ENCODE data around the gene CCT4.
A peak's percentile ranks its signal among the peaks of the same experiment; 100 is the strongest.
"Not testable (repeated sequence)": the region's sequence is repeated elsewhere in the genome, so short reads cannot be mapped to it uniquely, and the experiment has no call there.

CCT4 gene

DNA sequence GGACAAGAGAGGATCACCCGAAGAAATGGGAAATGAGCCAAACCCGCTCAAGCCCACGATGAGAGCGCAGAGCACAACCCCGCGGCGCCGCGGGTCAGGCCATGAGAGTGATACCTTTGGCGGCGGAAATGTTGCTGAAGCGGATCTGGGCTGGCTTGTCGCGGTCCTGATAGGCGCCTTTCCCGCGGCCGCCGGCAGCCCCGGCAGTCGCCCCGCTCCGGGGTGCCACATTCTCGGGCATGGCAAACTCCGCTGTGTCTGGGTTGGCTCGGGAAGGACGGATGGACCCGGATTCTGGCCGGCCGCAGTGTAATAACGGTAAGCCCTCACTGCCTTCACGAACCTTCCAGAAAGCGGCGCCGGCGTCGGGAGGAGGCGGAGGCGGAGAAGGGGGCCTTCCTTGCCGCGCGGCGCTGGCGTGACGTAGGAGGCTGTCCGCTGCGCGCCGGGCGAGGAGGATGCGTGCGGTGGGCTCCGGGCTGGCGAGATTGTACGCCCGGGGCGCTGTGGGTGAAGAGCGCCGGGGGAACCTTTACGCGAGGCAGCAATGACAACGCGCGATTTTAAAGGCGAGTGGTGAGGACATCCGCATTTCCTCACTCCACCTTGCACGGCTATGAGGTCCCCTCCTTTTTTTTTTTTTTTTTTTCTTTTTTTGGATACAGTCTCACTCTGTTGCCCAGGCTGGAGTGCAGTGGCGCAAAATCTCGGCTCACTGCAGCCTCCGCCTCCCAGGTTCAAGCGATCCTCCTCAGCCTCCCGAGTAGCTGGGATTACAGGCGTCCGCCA, at the start of gene CCT4:
Gene CCT4 (minus strand): TSS at position 390 of the 789 bp plus-strand sequence. CDS start 149 bp downstream, at position 241.
- Mint-ChIP-seq H3K4me3 (peak within 1 kb of the TSS; percentile 98), H3K27ac (peak within 1 kb of the TSS; percentile 99), H3K9me3 (no peaks in the 10 kb centered on the region), H3K4me1 (peaks cover 20% of the 10 kb centered on the region), H3K36me3 (peaks cover 13% of the 10 kb centered on the region), H3K27me3 (no peaks in the 10 kb centered on the region)
- ATAC-seq: peak; percentile 89

GRCh38 chr2:61937886-61938285, 49.4 kb upstream of the CCT4 start:
- Mint-ChIP-seq H3K9me3 (no peaks in the 10 kb centered on the region), H3K27me3 (no peaks in the 10 kb centered on the region), H3K4me3 (no peak overlapping the region), H3K36me3 (peaks cover 18% of the 10 kb centered on the region), H3K27ac (no peak overlapping the region), H3K4me1 (no peaks in the 10 kb centered on the region)
- ATAC-seq: no peak

DNA sequence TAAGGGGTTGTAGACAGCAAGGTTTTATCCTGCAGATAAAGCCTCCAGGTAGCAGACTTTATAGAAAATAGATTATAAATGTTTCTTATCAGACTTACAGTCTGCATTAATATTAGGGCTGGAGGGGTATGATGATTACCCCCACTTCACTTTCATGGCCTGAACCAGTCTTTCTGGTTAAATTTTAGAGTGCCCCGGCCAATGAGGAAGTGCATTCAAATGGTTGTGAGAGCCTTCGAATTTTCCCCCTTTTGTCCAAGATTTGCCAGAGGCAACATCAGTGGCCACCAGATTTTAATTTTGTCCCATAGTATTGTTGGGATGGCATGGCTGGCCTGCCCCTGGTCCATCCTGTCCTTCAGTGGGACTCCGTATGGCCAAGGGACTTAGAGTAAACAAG, 48.6 kb upstream of the CCT4 start:
- H3K36me3 Mint-ChIP-seq: peaks cover 26% of the 10 kb centered on the region
- no peaks in the 10 kb centered on the region for H3K4me1 Mint-ChIP-seq
- H3K4me3 Mint-ChIP-seq: no peak overlapping the region
- no peaks in the 10 kb centered on the region for H3K27me3 Mint-ChIP-seq
- no peak for ATAC-seq
- H3K27ac Mint-ChIP-seq: no peak overlapping the region
- H3K9me3 Mint-ChIP-seq: no peaks in the 10 kb centered on the region

GRCh38 chr2:61928826-61929461, 40.5 kb upstream of the CCT4 start:
- no peak overlapping the region for H3K27ac Mint-ChIP-seq
- peaks cover 53% of the 10 kb centered on the region for H3K36me3 Mint-ChIP-seq
- H3K27me3 Mint-ChIP-seq: no peaks in the 10 kb centered on the region
- H3K4me3 Mint-ChIP-seq: no peak overlapping the region
- H3K9me3 Mint-ChIP-seq: no peaks in the 10 kb centered on the region
- no peak for ATAC-seq
- no peaks in the 10 kb centered on the region for H3K4me1 Mint-ChIP-seq

- Mint-ChIP-seq H3K27me3 (no peaks in the 10 kb centered on the region), H3K9me3 (no peaks in the 10 kb centered on the region), H3K4me1 (no peaks in the 10 kb centered on the region), H3K4me3 (no peak overlapping the region), H3K36me3 (peaks cover 47% of the 10 kb centered on the region), H3K27ac (no peak overlapping the region)
- no peak for ATAC-seq
These were observed 38.3 kb upstream of the CCT4 start for GRCh38 chr2:61926531-61927477.

DNA sequence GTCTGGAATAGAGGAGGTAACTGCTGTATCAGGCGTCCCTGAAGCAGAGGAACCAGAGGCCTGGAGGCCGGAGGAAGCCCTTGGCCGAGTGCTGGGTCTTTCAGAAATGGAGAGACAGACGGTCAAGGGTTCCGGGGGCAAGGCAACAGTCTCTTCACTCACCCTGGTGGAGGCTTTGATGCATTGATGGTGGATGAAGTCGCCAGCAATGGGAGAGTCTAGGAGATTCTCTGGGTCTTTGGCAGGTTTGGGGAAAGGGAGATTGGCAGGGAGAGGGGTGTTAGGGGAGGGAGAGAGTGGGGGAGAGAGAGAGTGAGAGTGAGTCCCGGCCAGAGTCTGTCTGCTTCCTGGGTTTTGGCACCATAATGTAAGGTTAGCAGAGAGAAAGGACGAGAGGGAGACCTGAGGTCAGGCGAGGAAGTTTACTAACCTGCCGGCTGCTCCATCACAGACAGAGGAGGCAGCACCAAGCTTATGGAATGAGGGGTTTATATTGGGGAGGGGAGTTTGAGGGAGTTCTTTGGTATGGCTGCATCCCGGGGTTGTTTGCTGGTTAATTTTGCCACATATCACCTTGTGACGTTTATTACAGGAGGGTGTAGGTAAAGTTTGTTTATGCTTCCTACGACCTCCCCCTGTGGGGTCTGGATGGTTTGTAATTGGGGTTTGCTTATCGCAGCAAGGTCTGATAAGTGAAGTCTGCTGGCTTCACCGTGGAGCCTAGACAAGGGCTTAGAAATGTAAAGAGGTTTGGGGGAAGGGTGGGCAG, 36.6 kb upstream of the CCT4 start:
- H3K4me1 Mint-ChIP-seq: no peaks in the 10 kb centered on the region
- H3K27me3 Mint-ChIP-seq: no peaks in the 10 kb centered on the region
- H3K27ac Mint-ChIP-seq: no peak overlapping the region
- H3K36me3 Mint-ChIP-seq: peaks cover 42% of the 10 kb centered on the region
- no peaks in the 10 kb centered on the region for H3K9me3 Mint-ChIP-seq
- no peak overlapping the region for H3K4me3 Mint-ChIP-seq
- ATAC-seq: no peak

GRCh38 chr2:61922714-61923113, 34.3 kb upstream of the CCT4 start:
- Mint-ChIP-seq H3K9me3 (no peaks in the 10 kb centered on the region), H3K4me3 (no peak overlapping the region), H3K36me3 (peaks cover 31% of the 10 kb centered on the region), H3K27ac (no peak overlapping the region), H3K27me3 (no peaks in the 10 kb centered on the region), H3K4me1 (no peaks in the 10 kb centered on the region)
- no peak for ATAC-seq

DNA sequence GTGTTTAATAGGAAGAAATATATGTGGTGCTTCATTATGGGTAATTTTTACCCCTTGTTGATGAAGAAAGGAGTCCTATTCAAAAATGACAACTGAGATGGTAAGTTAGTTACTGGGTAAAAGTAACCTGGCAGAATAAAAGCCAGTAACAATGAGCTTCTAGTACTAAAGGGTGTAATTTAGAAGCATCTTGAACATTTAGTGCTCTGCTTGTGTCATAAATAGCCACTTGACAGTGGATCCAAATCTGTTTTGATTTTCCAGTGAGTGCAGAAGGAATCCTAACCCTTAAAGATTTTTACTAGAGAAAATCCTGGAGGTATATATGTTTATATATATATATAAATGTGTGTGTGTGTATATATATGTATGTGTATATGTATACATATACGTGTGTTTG, 32.1 kb upstream of the CCT4 start:
- ATAC-seq: no peak
- Mint-ChIP-seq H3K4me1 (no peaks in the 10 kb centered on the region), H3K27me3 (no peaks in the 10 kb centered on the region), H3K4me3 (no peak overlapping the region), H3K27ac (no peak overlapping the region), H3K9me3 (no peaks in the 10 kb centered on the region), H3K36me3 (peaks cover 23% of the 10 kb centered on the region)

DNA sequence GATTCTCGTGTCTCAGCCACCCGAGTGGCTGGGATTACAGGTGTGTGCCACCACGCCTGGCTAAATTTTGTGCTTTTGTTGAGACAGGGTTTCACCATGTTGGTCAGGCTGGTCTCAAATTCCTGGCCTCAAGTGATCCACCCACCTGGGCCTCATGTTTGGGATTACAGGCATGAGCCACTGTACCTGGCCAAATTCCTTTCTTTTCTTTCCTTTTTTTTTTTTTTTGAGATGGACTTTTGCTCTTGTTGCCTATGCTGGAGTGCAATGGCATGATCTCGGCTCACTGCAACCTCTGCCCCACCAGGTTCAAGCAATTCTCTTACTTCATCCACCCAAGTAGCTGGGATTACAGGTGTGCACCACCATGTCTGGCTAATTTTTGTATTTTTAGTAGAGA, 26.3 kb upstream of the CCT4 start:
- H3K36me3 Mint-ChIP-seq, H3K9me3 Mint-ChIP-seq, H3K4me3 Mint-ChIP-seq, H3K27me3 Mint-ChIP-seq, H3K27ac Mint-ChIP-seq, H3K4me1 Mint-ChIP-seq, ATAC-seq: not testable (repeated sequence)

DNA sequence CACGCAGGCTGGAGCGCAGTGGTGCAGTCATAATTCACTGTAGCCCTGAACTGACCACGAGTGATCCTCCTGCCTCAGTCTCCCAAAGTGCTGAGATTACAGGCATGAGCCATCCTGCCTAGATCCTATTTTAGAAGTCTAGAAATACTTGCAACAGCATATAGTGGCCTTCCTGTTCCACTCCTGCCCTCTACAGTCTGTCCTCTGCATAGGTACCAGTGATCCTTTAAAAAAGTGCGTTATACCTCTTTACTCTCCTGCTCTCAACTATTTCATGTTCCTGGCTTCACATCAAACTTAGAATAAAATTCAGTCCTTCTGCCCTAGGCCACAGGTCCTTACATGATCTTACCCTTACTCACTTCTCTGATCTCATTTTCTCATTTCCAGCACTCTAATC, 23.1 kb upstream of the CCT4 start:
- H3K4me1 Mint-ChIP-seq: peaks cover 27% of the 10 kb centered on the region
- no peak for ATAC-seq
- no peaks in the 10 kb centered on the region for H3K27me3 Mint-ChIP-seq
- H3K36me3 Mint-ChIP-seq: peaks cover 5% of the 10 kb centered on the region
- no peak overlapping the region for H3K27ac Mint-ChIP-seq
- no peak overlapping the region for H3K4me3 Mint-ChIP-seq
- no peaks in the 10 kb centered on the region for H3K9me3 Mint-ChIP-seq

- peaks cover 27% of the 10 kb centered on the region for H3K4me1 Mint-ChIP-seq
- H3K36me3 Mint-ChIP-seq: peaks cover 5% of the 10 kb centered on the region
- ATAC-seq: no peak
- H3K9me3 Mint-ChIP-seq: no peaks in the 10 kb centered on the region
- no peaks in the 10 kb centered on the region for H3K27me3 Mint-ChIP-seq
- no peak overlapping the region for H3K4me3 Mint-ChIP-seq
- H3K27ac Mint-ChIP-seq: no peak overlapping the region
These were observed 22.1 kb upstream of the CCT4 start for GRCh38 chr2:61910603-61911002.

DNA sequence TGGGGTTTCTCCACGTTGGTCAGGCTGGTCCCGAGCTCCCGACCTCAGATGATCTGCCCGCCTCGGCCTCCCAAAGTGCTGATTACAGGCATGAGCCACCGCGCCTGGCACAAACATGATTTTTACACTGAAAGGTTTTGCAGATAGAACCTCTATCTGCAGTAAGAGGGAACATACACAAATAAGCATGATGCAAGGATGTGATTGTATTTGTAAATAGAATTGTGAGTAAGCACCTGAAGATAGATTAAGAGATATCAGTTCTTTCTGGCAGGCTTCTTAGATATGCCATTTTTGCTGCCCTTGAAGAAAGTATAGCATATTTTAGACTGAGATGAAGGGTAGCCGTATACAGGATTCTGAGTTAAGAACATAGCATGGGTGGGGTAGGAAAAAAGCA, 20.7 kb upstream of the CCT4 start:
- no peaks in the 10 kb centered on the region for H3K27me3 Mint-ChIP-seq
- no peak overlapping the region for H3K4me3 Mint-ChIP-seq
- ATAC-seq: no peak
- no peak overlapping the region for H3K27ac Mint-ChIP-seq
- peaks cover 5% of the 10 kb centered on the region for H3K36me3 Mint-ChIP-seq
- peaks cover 27% of the 10 kb centered on the region for H3K4me1 Mint-ChIP-seq
- H3K9me3 Mint-ChIP-seq: no peaks in the 10 kb centered on the region

GRCh38 chr2:61906186-61906470, 17.7 kb upstream of the CCT4 start:
- peaks cover 27% of the 10 kb centered on the region for H3K4me1 Mint-ChIP-seq
- peak overlapping the region; percentile 94 for H3K27ac Mint-ChIP-seq
- no peaks in the 10 kb centered on the region for H3K27me3 Mint-ChIP-seq
- H3K36me3 Mint-ChIP-seq: no peaks in the 10 kb centered on the region
- H3K4me3 Mint-ChIP-seq: peak overlapping the region; percentile 100
- H3K9me3 Mint-ChIP-seq: no peaks in the 10 kb centered on the region
- peak; percentile 6 for ATAC-seq

GRCh38 chr2:61905372-61906185, 17.1 kb upstream of the CCT4 start, which contains the start of gene COMMD1:
Gene COMMD1, plus strand, starts transcription at chr2:61905674. Its CDS starts 5 bp downstream, at chr2:61905679.
- H3K4me3 Mint-ChIP-seq: peak within 1 kb of the TSS; percentile 100
- peaks cover 27% of the 10 kb centered on the region for H3K4me1 Mint-ChIP-seq
- H3K27ac Mint-ChIP-seq: peak within 1 kb of the TSS; percentile 94
- ATAC-seq: peak; percentile 100
- no peaks in the 10 kb centered on the region for H3K36me3 Mint-ChIP-seq
- no peaks in the 10 kb centered on the region for H3K27me3 Mint-ChIP-seq
- H3K9me3 Mint-ChIP-seq: no peaks in the 10 kb centered on the region

All from stimulated activated memory B cell treated with anti-CD40 and anti-IgM and Interleukin-4, amounts not matched to agents 10 μg/mL and 1 μg/mL and 100 μg/mL, for 72 hours (primary cell).